HepG2 (cell line): ENCODE results near the gene PRDX2. TPM values are rescaled to one million over a fixed set of nuclear protein-coding genes. Genes with fewer than 3 reads are reported as not detected.

Experiments
- ATAC-seq: fragments of 200-7000 bp; cut with Tn5 transposase; 3 replicates; pipeline ENCODE4 v1.9.1; 2020; ENCODE audit warnings: mild to moderate bottlenecking, moderate library complexity
- BruUV-seq: library from RNA; stranded (reverse); fragments of 400-500 nt; replicated peaks from 2 replicates; lab custom pipeline; 2021; lab: Mats Ljungman, UMichigan
- CTCF ChIA-PET: fragments of 300-600 bp; formaldehyde crosslinking; extraction: SDS; loops from one replicate; lab custom pipeline; 2021; ENCODE audit warnings: low total read pairs, inconsistent platforms, low intra/inter-chr PET ratio; lab: Yijun Ruan, JAX
- POLR2A ChIA-PET: fragments of 350-600 bp; sonication (Branson Sonifier 250); formaldehyde crosslinking; loops from one replicate; lab custom pipeline; 2020; ENCODE audit warnings: antibody characterized with exemption, inconsistent platforms; lab: Yijun Ruan, JAX
- DNase-seq: peaks from one replicate; pipeline ENCODE4 v3.0.0-alpha.2; 2015; ENCODE audit warnings: low spot score
- FAIRE-seq: peaks from 3 replicates; lab custom pipeline; 2011; peaks lifted over from hg19 to GRCh38; lab: Jason Lieb, UNC
- H2AFZ ChIP-seq: one replicate; pipeline ENCODE4 v1.6.1; 2011; ENCODE audit warnings: low read length, inconsistent platforms
- H3K27ac ChIP-seq: fragments of 300-600 bp; 3 replicates; pipeline ENCODE4 v1.8.0; 2011; ENCODE audit warnings: mixed run types, mild to moderate bottlenecking, mixed read lengths, low read length, inconsistent platforms; ENCODE audit not compliant: insufficient read depth; ENCODE audit errors: extremely low read length
- H3K27me3 ChIP-seq, 2 experiments: fragments of 200-600 bp in 1 of 2; 2 replicates in 1 of 2; 3 replicates in 1 of 2; pipeline versions ENCODE4 v1.6.0 to v1.8.0; 2011; ENCODE audit warnings: low read length in 2 of 2, mild to moderate bottlenecking in 2 of 2, moderate library complexity in 2 of 2, inconsistent platforms in 1 of 2; ENCODE audit not compliant: insufficient read depth in 2 of 2, control insufficient read depth in 1 of 2
- H3K36me3 ChIP-seq, 2 experiments: fragments of 200-600 bp in 1 of 2; replicated peaks in 1 of 2; 2 replicates in 1 of 2; 3 replicates in 1 of 2; pipeline versions ENCODE4 v1.5.1 to v1.8.0; 2011; ENCODE audit warnings: low read length in 2 of 2, inconsistent platforms in 1 of 2; ENCODE audit not compliant: insufficient read depth in 2 of 2, control insufficient read depth in 1 of 2
- H3K4me1 ChIP-seq: 2 replicates; pipeline ENCODE4 v1.5.1; 2012; ENCODE audit warnings: low read length, inconsistent platforms; ENCODE audit not compliant: insufficient read depth
- H3K4me2 ChIP-seq: 2 replicates; pipeline ENCODE4 v1.6.0; 2011; ENCODE audit warnings: low read depth, low read length, inconsistent platforms
- H3K4me3 ChIP-seq, 3 experiments: fragments of 200-600 bp in 1 of 3; sonication (generic), shearing (Covaris generic) in 1 of 3; replicated peaks in 1 of 3; 2 replicates each; pipeline ENCODE4 v1.5.1; 2011 to 2016; ENCODE audit warnings: low read length in 3 of 3, inconsistent platforms in 2 of 3, low read depth in 2 of 3, mild to moderate bottlenecking in 2 of 3, control low read depth in 1 of 3, mixed read lengths in 1 of 3; ENCODE audit not compliant: insufficient read depth in 1 of 3
- H3K79me2 ChIP-seq: one replicate; pipeline ENCODE4 v1.6.1; 2011; ENCODE audit warnings: low read length, inconsistent platforms; ENCODE audit not compliant: insufficient read depth
- H3K9ac ChIP-seq: 2 replicates; pipeline ENCODE4 v1.6.0; 2011; ENCODE audit warnings: mild to moderate bottlenecking, low read depth, low read length, inconsistent platforms; ENCODE audit not compliant: insufficient read depth
- H3K9me3 ChIP-seq: 2 replicates; pipeline ENCODE4 v1.5.1; 2012; ENCODE audit warnings: mild to moderate bottlenecking, low read length
- H4K20me1 ChIP-seq: 2 replicates; pipeline ENCODE4 v1.6.0; 2011; ENCODE audit warnings: inconsistent platforms, mild to moderate bottlenecking, low read length, moderate library complexity; ENCODE audit not compliant: insufficient read depth
- CREM ChIP-seq, 2 experiments: sonication (generic) in 1 of 2; formaldehyde crosslinking in 1 of 2; IDR thresholded peaks; 2 replicates each; pipeline versions ENCODE4 v1.4.0 to v1.6.1; 2016 to 2020; ENCODE audit warnings: antibody characterized with exemption in 1 of 2, mild to moderate bottlenecking in 1 of 2, missing genetic modification reagents in 1 of 2
- DMAP1 ChIP-seq: IDR thresholded peaks from 2 replicates; pipeline ENCODE4 v1.6.1; 2016
- ISL2 ChIP-seq: sonication (generic); formaldehyde crosslinking; IDR thresholded peaks from 2 replicates; pipeline ENCODE4 v1.5.0; 2020; ENCODE audit warnings: missing genetic modification reagents
- KDM2A ChIP-seq: sonication (generic); formaldehyde crosslinking; IDR thresholded peaks from 2 replicates; pipeline ENCODE4 v1.4.0; 2020; ENCODE audit warnings: low read depth, missing genetic modification reagents, borderline replicate concordance
- NFYB ChIP-seq: sonication (generic); formaldehyde crosslinking; IDR thresholded peaks from 2 replicates; pipeline ENCODE4 v1.4.0; 2020; ENCODE audit warnings: missing genetic modification reagents
- PAF1 ChIP-seq: IDR thresholded peaks from 2 replicates; pipeline ENCODE4 v1.6.1; 2016; ENCODE audit warnings: missing genetic modification reagents, missing compliant biosample characterization
- RBAK ChIP-seq: sonication (generic); formaldehyde crosslinking; IDR thresholded peaks from 2 replicates; pipeline ENCODE4 v1.5.1; 2020; ENCODE audit warnings: mild to moderate bottlenecking, missing genetic modification reagents
- SP1 ChIP-seq, 2 experiments: fragments of 450-650 bp in 1 of 2; sonication (generic) in 1 of 2; formaldehyde crosslinking in 1 of 2; IDR thresholded peaks; 2 replicates each; pipeline versions ENCODE4 v1.4.0 to v1.6.1; 2016 to 2020; ENCODE audit warnings: missing genetic modification reagents in 1 of 2
- SP4 ChIP-seq: sonication (generic); formaldehyde crosslinking; IDR thresholded peaks from 2 replicates; pipeline ENCODE4 v1.8.1; 2023; ENCODE audit warnings: mild to moderate bottlenecking, missing genetic modification reagents
- ZNF225 ChIP-seq: sonication (generic); formaldehyde crosslinking; IDR thresholded peaks from 2 replicates; pipeline ENCODE4 v1.4.0; 2020; ENCODE audit warnings: mild to moderate bottlenecking, missing genetic modification reagents
- ZNF567 ChIP-seq: sonication (generic); formaldehyde crosslinking; IDR thresholded peaks from 2 replicates; pipeline ENCODE4 v1.8.1; 2023; ENCODE audit warnings: mild to moderate bottlenecking, missing genetic modification reagents, borderline replicate concordance
- ZNF777 ChIP-seq: sonication (generic); formaldehyde crosslinking; IDR thresholded peaks from 2 replicates; pipeline ENCODE4 v1.4.0; 2020; ENCODE audit warnings: missing genetic modification reagents
- WGBS: methylation state at CpG from one replicate; pipeline ENCODE4 v1.1.6; 2017; ENCODE audit warnings: low lambda C conversion rate; 5-methylcytosine and 5-hydroxymethylcytosine counted together
- in situ Hi-C: cut with HindIII; loops from 2 replicates; pipeline ENCODE4 v1.10.0; 2017; ENCODE audit warnings: low pct_unique_long_range_greater_than_20kb; ENCODE audit not compliant: extremely low pct_ligation_motif_present
- intact Hi-C: fragments of 100-400 bp; cut with micrococcal nuclease; formaldehyde crosslinking; loops from one replicate; pipeline ENCODE4 v1.10.0; 2022; ENCODE audit not compliant: unreplicated experiment
- polyA plus RNA-seq, 8 experiments: library from polyadenylated mRNA; depleted of rRNA in 3 of 8; stranded (reverse) in 7 of 8; unstranded in 1 of 8; fragments of >200 nt; fragmentation: Illumina TruSeq in 4 of 8; extraction: Trizol in 4 of 8; gene quantifications; 2 replicates each; pipeline versions ENCODE4 v1.2.1 to v1.2.3, GENCODE V29; 2011 to 2016; ENCODE audit warnings: low read depth in 4 of 8, missing spikeins in 1 of 8, mixed read lengths in 1 of 8; ENCODE audit not compliant: insufficient read depth in 1 of 8
- total RNA-seq, 5 experiments: library from RNA; depleted of rRNA; stranded (reverse); fragments of >200 nt; fragmentation: Illumina TruSeq; extraction: Trizol; gene quantifications; 2 replicates each; pipeline ENCODE4 v1.2.3, GENCODE V29; 2016; ENCODE audit warnings: low read depth in 1 of 5
- TF ChIP-seq, protein P1 (sequence below): IDR thresholded peaks from 2 replicates; pipeline ENCODE4 v1.6.1; 2016; ENCODE audit warnings: missing compliant biosample characterization, missing genetic modification reagents, borderline replicate concordance
- TF ChIP-seq, protein P2 (sequence below): sonication (generic); formaldehyde crosslinking; IDR thresholded peaks from 2 replicates; pipeline ENCODE4 v1.8.0; 2022; ENCODE audit warnings: missing genetic modification reagents, low read depth, mild to moderate bottlenecking, borderline replicate concordance

PRDX2 gene
- total and polyA plus RNA-seq, 2 of the 13 experiments (the other 11 are each of a cell fraction or from before 2014, with no cell fraction given) = 218 to 381 TPM

DNA sequence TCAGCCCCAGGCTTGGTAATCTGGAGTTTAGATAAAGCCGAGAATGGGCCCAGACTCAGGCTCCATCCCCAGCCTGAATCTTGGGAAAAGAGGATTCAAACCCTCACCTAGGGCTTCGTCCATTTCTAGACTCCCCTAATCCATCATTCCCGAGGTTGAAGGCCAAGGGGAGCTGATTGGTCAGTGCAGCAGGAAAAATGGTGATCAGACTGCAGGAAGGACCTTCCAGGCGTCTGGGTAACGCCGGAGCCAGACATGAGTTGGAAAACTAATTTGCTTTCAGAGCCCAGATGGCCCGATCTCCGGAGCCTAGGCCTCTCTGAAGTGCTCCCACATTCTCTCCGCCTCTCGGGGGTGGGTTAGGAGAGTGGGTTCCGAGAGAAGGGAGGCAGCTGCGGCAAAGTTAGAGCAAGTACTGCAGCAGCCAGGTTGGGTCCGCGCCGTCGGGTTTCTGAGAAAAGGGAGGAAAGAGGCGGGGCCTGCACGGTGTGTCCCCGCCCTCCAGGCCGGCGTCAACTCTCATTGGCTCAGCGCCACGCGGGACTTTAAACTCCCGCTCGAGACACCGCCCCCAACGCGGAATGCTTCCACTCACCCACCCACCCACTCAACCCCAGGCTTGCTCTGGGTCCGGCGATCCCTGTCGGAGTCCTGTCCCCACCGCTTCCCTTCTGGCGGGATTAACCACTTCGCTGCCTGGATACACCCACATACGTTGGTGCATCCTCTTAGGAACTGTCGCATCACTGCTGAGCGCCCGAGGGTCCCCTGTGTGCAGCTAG lies 33.6 kb upstream of the PRDX2 start:
- WGBS = 23% methylated on average over 14 of the region's 39 CpGs
- Histone ChIP-seq H3K9ac (no peak overlapping the region), H2AFZ (no peak overlapping the region), H3K79me2 (no peaks in the 10 kb centered on the region), H4K20me1 (no peaks in the 10 kb centered on the region), H3K4me1 (peaks cover 59% of the 10 kb centered on the region), H3K4me2 (peak overlapping the region; percentile 67), H3K27me3 (peaks cover 0 to 22% of the 10 kb centered on the region in 2 experiments; a peak in 2 of 5 replicates), H3K36me3 (no peaks in the 10 kb centered on the region), H3K9me3 (no peaks in the 10 kb centered on the region), H3K4me3 (peak overlapping the region in 1 of 3 experiments; percentile 79; a peak in 1 of 6 replicates), H3K27ac (no peak overlapping the region)
- FAIRE-seq (no peak), DNase-seq (no peak), ATAC-seq (peak; percentile 24)
- intact Hi-C loops (no loop called here), in situ Hi-C loops (loop anchor here (5.0 kb wide), 1 partner anchor 63 kb away; no protein-coding TSS in a partner anchor)
- CTCF ChIA-PET = no interaction called here
- POLR2A ChIA-PET = interaction anchor here (0.6 kb wide), 1 partner anchor 11 kb away, joined by 3 read pairs; no protein-coding TSS in a partner anchor
- BruUV-seq = no TSS peak
- TF ChIP-seq ZNF567 (no peak), RBAK (CRISPR knock-in tag) (no peak), SP1 (IDR thresholded peaks at IDR 0.05) (no peak), SP1 (CRISPR knock-in tag; IDR thresholded peaks at IDR 0.05) (peak; percentile 44; the same call in 1 of the 2 replicates), SP4 (CRISPR knock-in tag) (0 out of 2 replicates have a peak, but pooled peaks have one; percentile 37), ZNF777 (CRISPR knock-in tag) (peak; percentile 99), ZNF225 (CRISPR knock-in tag) (no peak), ISL2 (no peak), KDM2A (peak; percentile 6; the same call in 1 of the 2 replicates), PAF1 (CRISPR knock-in tag) (no peak), DMAP1 (CRISPR knock-in tag) (no peak), CREM (IDR thresholded peaks at IDR 0.05) (no peak), CREM (CRISPR knock-in tag; IDR thresholded peaks at IDR 0.05) (no peak), NFYB (CRISPR knock-in tag) (peak; percentile 50; the same call in 1 of the 2 replicates)
- TF ChIP-seq, protein P1, sequence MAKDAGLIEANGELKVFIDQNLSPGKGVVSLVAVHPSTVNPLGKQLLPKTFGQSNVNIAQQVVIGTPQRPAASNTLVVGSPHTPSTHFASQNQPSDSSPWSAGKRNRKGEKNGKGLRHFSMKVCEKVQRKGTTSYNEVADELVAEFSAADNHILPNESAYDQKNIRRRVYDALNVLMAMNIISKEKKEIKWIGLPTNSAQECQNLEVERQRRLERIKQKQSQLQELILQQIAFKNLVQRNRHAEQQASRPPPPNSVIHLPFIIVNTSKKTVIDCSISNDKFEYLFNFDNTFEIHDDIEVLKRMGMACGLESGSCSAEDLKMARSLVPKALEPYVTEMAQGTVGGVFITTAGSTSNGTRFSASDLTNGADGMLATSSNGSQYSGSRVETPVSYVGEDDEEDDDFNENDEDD (CRISPR knock-in tag) = 0 out of 2 replicates have a peak, but pooled peaks have one; percentile 40
- TF ChIP-seq, protein P2, sequence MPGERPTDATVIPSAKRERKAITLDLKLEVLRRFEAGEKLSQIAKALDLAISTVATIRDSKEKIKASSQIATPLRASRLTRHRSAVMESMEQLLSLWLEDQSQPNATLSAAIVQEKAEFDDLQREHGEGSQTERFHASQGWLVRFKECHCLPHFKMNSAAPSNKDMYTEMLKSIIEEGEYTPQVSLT (CRISPR knock-in tag) = no peak
